HG03432 (cell line): Measurements from ENCODE around the gene KRT76.

Experiments
- ATAC-seq: cut with Tn5 transposase; IDR thresholded peaks from one replicate; pipeline ENCODE4 v1.9.1; 2021; ENCODE audit warnings: mild to moderate bottlenecking, moderate library complexity; ENCODE audit not compliant: unreplicated experiment

The KRT76 gene

GRCh38 chr12:52813885-52814709 is 37.0 kb upstream of the KRT76 start, which contains the start of gene KRT4:
Gene KRT4, minus strand, starts transcription at chr12:52814116. Its CDS starts 58 bp downstream, at chr12:52814058.
- ATAC-seq, result no peak

GRCh38 chr12:52813203-52813819 is 36.2 kb upstream of the KRT76 start:
- ATAC-seq, result no peak

- ATAC-seq, result no peak
Measured at GRCh38 chr12:52812749-52813148, 35.6 kb upstream of the KRT76 start.

GRCh38 chr12:52812073-52812400 is 34.9 kb upstream of the KRT76 start:
- ATAC-seq, result no peak

GRCh38 chr12:52811191-52812072 is 34.3 kb upstream of the KRT76 start:
- no peak for ATAC-seq

GRCh38 chr12:52810554-52810953 is 33.4 kb upstream of the KRT76 start:
- no peak for ATAC-seq

GRCh38 chr12:52809166-52809565 is 32.0 kb upstream of the KRT76 start:
- no peak for ATAC-seq

- no peak for ATAC-seq
Measured at GRCh38 chr12:52808573-52809160, 31.5 kb upstream of the KRT76 start.

- no peak for ATAC-seq
Measured at GRCh38 chr12:52807544-52808470, 30.7 kb upstream of the KRT76 start.

- no peak for ATAC-seq
Measured at GRCh38 chr12:52806821-52807543, 29.8 kb upstream of the KRT76 start.

GRCh38 chr12:52806169-52806811 is 29.1 kb upstream of the KRT76 start:
- no peak for ATAC-seq

- ATAC-seq, result no peak
Measured at GRCh38 chr12:52805739-52806138, 28.6 kb upstream of the KRT76 start.

- no peak for ATAC-seq
Measured at GRCh38 chr12:52805000-52805399, 27.9 kb upstream of the KRT76 start.

GRCh38 chr12:52802442-52802841 is 25.3 kb upstream of the KRT76 start:
- no peak for ATAC-seq

- no peak for ATAC-seq
Measured at GRCh38 chr12:52801773-52802172, 24.6 kb upstream of the KRT76 start.

GRCh38 chr12:52800259-52800917 is 23.2 kb upstream of the KRT76 start:
- ATAC-seq, result no peak

- ATAC-seq, result no peak
Measured at GRCh38 chr12:52799505-52800211, 22.5 kb upstream of the KRT76 start.
